GM23338 (cell line): Measurements from ENCODE around the gene UFM1.

Source experiments
- EZH2phosphoT487 ChIP-seq: fragments of 200-600 bp; sonication (generic); IDR thresholded peaks from one replicate; pipeline ENCODE4 v1.8.1; 2018; ENCODE audit warnings: antibody characterized with exemption; ENCODE audit not compliant: unreplicated experiment
- TF ChIP-seq, protein P1 (sequence below), 2 experiments: fragments of 200-600 bp in 1 of 2; sonication (generic) in 1 of 2; conservative IDR thresholded peaks; 2 replicates each; pipeline versions ENCODE4 v1.5.1 to v1.6.1; 2016 to 2017; ENCODE audit warnings: antibody characterized with exemption in 2 of 2, low read depth in 2 of 2, mild to moderate bottlenecking in 2 of 2, moderate library complexity in 1 of 2

DNA sequence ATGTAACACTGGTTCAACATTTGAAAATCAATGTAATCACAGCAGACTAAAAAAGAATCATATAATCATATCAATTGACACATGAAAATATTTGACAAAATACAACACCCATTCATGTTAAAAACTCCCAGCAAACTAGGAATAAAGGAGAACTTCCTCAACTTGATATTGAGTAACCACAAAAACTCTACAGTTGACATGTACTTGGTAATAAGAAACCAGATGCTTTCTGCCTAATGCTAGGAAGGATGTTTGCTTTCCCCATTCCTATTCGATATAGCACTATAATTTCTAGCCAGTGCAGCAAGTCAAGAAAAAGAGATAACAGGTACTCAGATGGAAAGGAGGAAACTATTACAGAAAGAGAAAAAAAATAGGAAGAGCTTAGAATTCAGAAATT, 26.9 kb downstream of the UFM1 start:
- TF ChIP-seq, protein P1, sequence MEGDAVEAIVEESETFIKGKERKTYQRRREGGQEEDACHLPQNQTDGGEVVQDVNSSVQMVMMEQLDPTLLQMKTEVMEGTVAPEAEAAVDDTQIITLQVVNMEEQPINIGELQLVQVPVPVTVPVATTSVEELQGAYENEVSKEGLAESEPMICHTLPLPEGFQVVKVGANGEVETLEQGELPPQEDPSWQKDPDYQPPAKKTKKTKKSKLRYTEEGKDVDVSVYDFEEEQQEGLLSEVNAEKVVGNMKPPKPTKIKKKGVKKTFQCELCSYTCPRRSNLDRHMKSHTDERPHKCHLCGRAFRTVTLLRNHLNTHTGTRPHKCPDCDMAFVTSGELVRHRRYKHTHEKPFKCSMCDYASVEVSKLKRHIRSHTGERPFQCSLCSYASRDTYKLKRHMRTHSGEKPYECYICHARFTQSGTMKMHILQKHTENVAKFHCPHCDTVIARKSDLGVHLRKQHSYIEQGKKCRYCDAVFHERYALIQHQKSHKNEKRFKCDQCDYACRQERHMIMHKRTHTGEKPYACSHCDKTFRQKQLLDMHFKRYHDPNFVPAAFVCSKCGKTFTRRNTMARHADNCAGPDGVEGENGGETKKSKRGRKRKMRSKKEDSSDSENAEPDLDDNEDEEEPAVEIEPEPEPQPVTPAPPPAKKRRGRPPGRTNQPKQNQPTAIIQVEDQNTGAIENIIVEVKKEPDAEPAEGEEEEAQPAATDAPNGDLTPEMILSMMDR (conservative IDR thresholded peaks at IDR 0.05; ENCODE audit: low read depth in 2 of 2), result no peak
- no peak for TF ChIP-seq EZH2phosphoT487
